Vagina (tissue), 2 donors: ENCODE measurements around the gene MEGF8. TPM values are rescaled to one million over a fixed set of nuclear protein-coding genes. Genes with fewer than 3 reads are reported as not detected.

Experiments used
- DNase-seq, 2 donors: peaks; one replicate each; pipeline ENCODE4 v3.0.0-alpha.2; 2017; ENCODE audit errors: extremely low spot score in 2 of 2
- H3K27ac ChIP-seq: fragments of 200-600 bp; sonication (generic); one replicate; pipeline ENCODE4 v1.5.1; 2019
- H3K27me3 ChIP-seq: fragments of 200-600 bp; sonication (generic); one replicate; pipeline ENCODE4 v1.5.1; 2019
- H3K36me3 ChIP-seq, 2 donors: fragments of 200-600 bp; sonication (generic); one replicate each; pipeline ENCODE4 v1.5.1; 2017 to 2019
- H3K4me1 ChIP-seq: fragments of 200-600 bp; sonication (generic); one replicate; pipeline ENCODE4 v1.5.1; 2019
- H3K4me3 ChIP-seq, 2 donors: fragments of 200-600 bp; sonication (generic); 1 replicate in 1 of 2; 2 replicates in 1 of 2; pipeline ENCODE4 v1.5.1; 2016 to 2019
- H3K9me3 ChIP-seq: fragments of 200-600 bp; sonication (generic); one replicate; pipeline ENCODE4 v1.5.1; 2019
- CTCF ChIP-seq, 3 experiments: fragments of 450-650 bp in 2 of 3; fragments of 200-600 bp in 1 of 3; sonication (generic) in 1 of 3; IDR thresholded peaks; one replicate each; pipeline ENCODE4 v1.5.1; 2017 to 2019; ENCODE audit warnings: antibody characterized with exemption in 3 of 3, mild to moderate bottlenecking in 2 of 3, moderate library complexity in 2 of 3
- POLR2A ChIP-seq, 2 donors: fragments of 450-650 bp; IDR thresholded peaks; one replicate each; pipeline ENCODE4 v1.6.1; 2017; ENCODE audit warnings: antibody characterized with exemption in 2 of 2, mild to moderate bottlenecking in 2 of 2, moderate library complexity in 2 of 2
- POLR2AphosphoS5 ChIP-seq, 2 donors: sonication (generic); formaldehyde crosslinking; IDR thresholded peaks; one replicate each; pipeline ENCODE4 v1.9.0; 2017; ENCODE audit warnings: antibody characterized with exemption in 2 of 2, mild to moderate bottlenecking in 2 of 2, low read depth in 1 of 2; ENCODE audit not compliant: insufficient read depth in 1 of 2
- intact Hi-C: fragments of 100-400 bp; cut with DNase I; formaldehyde crosslinking; loops from one replicate; pipeline ENCODE4 v1.15.1; 2023
- total RNA-seq: library from RNA; depleted of rRNA; stranded (reverse); fragments of >200 nt; gene quantifications from one replicate; pipeline ENCODE4 v1.2.3, GENCODE V29; 2016

Gene MEGF8
- total RNA-seq, 1 donor from 2014 or later: 13.5 TPM

GRCh38 chr19:42362891-42363440, 37.5 kb downstream of the MEGF8 start:
- H3K36me3 ChIP-seq: peaks cover 0 to 24% of the 10 kb centered on the region in 2 donors
- intact Hi-C loops: no loop called here

GRCh38 chr19:42363614-42364346, 38.3 kb downstream of the MEGF8 start:
- no peak overlapping the region for H3K27ac ChIP-seq
- H3K36me3 ChIP-seq: peaks cover 0 to 24% of the 10 kb centered on the region in 2 donors
- no peaks in the 10 kb centered on the region for H3K9me3 ChIP-seq
- no peak for DNase-seq
- no peaks in the 10 kb centered on the region for H3K27me3 ChIP-seq
- no peaks in the 10 kb centered on the region for H3K4me1 ChIP-seq
- TF ChIP-seq POLR2AphosphoS5 (IDR thresholded peaks at IDR 0.05; ENCODE audit: insufficient read depth in 1 of 2, low read depth in 1 of 2): no peak
- no peak for TF ChIP-seq POLR2A (IDR thresholded peaks at IDR 0.05)
- no peak for TF ChIP-seq CTCF (IDR thresholded peaks at IDR 0.05)
- intact Hi-C loops: no loop called here
- H3K4me3 ChIP-seq: no peak overlapping the region

More at GRCh38 chr19:42362891-42363440, 37.5 kb downstream of the MEGF8 start:
- Histone ChIP-seq H3K27me3 (no peaks in the 10 kb centered on the region), H3K27ac (no peak overlapping the region), H3K9me3 (no peaks in the 10 kb centered on the region), H3K4me1 (no peaks in the 10 kb centered on the region), H3K4me3 (no peak overlapping the region)
- no peak for TF ChIP-seq CTCF (IDR thresholded peaks at IDR 0.05)
- TF ChIP-seq POLR2A (IDR thresholded peaks at IDR 0.05): no peak
- TF ChIP-seq POLR2AphosphoS5 (IDR thresholded peaks at IDR 0.05; ENCODE audit: insufficient read depth in 1 of 2, low read depth in 1 of 2): no peak
- DNase-seq: no peak

GRCh38 chr19:42366673-42367072, 41.2 kb downstream of the MEGF8 start:
- Histone ChIP-seq H3K4me3 (no peak overlapping the region), H3K27me3 (no peaks in the 10 kb centered on the region), H3K4me1 (no peaks in the 10 kb centered on the region), H3K9me3 (no peaks in the 10 kb centered on the region), H3K27ac (no peak overlapping the region), H3K36me3 (peaks cover 0 to 17% of the 10 kb centered on the region in 2 donors)
- no peak for DNase-seq
- intact Hi-C loops: no loop called here
- TF ChIP-seq POLR2A (IDR thresholded peaks at IDR 0.05) (no peak), POLR2AphosphoS5 (IDR thresholded peaks at IDR 0.05; ENCODE audit: insufficient read depth in 1 of 2, low read depth in 1 of 2) (no peak), CTCF (IDR thresholded peaks at IDR 0.05) (no peak)

DNA sequence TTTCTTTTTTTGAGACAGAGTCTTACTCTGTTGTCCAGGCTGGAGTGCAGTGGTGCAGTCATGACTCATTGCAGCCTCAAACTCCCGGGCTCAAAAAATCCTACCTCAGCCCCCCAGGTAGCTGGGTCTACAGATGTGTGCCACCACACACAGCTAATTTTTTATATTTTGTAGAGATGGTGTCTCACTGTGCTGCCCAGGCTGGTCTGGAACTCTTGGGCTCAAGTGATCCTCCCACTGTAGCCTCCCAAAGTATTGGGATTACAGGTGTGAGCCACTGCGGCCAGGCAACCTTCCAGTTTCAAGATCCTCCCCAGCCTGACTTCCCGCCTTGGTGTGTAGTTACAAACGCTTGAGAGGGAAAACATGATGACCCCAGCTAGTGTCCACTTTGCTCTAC, 42.5 kb downstream of the MEGF8 start:
- no peak for TF ChIP-seq POLR2A (IDR thresholded peaks at IDR 0.05)
- no peak for TF ChIP-seq POLR2AphosphoS5 (IDR thresholded peaks at IDR 0.05; ENCODE audit: insufficient read depth in 1 of 2, low read depth in 1 of 2)
- no peak for TF ChIP-seq CTCF (IDR thresholded peaks at IDR 0.05)
- DNase-seq: no peak
- H3K27me3 ChIP-seq: no peaks in the 10 kb centered on the region
- no peaks in the 10 kb centered on the region for H3K9me3 ChIP-seq
- intact Hi-C loops: no loop called here
- H3K4me1 ChIP-seq: no peaks in the 10 kb centered on the region
- H3K27ac ChIP-seq: no peak overlapping the region
- H3K4me3 ChIP-seq: no peak overlapping the region
- H3K36me3 ChIP-seq: peaks cover 0 to 13% of the 10 kb centered on the region in 2 donors

GRCh38 chr19:42368360-42368759, 42.9 kb downstream of the MEGF8 start:
- Histone ChIP-seq H3K27me3 (no peaks in the 10 kb centered on the region), H3K4me3 (no peak overlapping the region), H3K9me3 (no peaks in the 10 kb centered on the region), H3K27ac (no peak overlapping the region), H3K4me1 (no peaks in the 10 kb centered on the region), H3K36me3 (peaks cover 0 to 9% of the 10 kb centered on the region in 2 donors)
- no peak for DNase-seq
- TF ChIP-seq POLR2AphosphoS5 (IDR thresholded peaks at IDR 0.05; ENCODE audit: insufficient read depth in 1 of 2, low read depth in 1 of 2): no peak
- intact Hi-C loops: no loop called here
